ENCODE measurements around the gene CSNK1G2.

Gene CSNK1G2

DNA sequence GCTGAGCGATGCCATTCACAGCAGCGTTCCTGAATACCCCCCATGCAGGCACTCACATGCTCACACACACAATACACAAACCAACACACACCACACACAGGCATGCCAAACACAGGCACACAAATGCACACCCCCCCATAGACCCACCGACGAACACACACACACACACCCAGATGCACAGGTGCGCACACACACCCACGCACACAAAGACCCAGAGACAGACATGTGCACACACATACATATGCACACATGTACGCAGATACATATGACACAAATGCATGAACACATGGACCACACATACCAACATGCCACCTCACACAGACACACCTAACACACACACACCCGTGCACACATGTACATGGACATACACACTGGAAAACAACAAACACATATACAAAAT is 7.0 kb upstream of the CSNK1G2 start:
- Histone ChIP-seq H3K27ac (ENCODE audit: low read depth, low read length) (no peak overlapping the region), H3K4me3 (ENCODE audit: low read depth, low read length) (no peak overlapping the region), H3K4me1 (ENCODE audit: control insufficient read depth, insufficient read depth, low read length) (no peaks in the 10 kb centered on the region; the same call in 1 of the 2 replicates), H3K27me3 (ENCODE audit: control insufficient read depth, insufficient read depth, low read length) (no peaks in the 10 kb centered on the region), H3K36me3 (ENCODE audit: control insufficient read depth, insufficient read depth, low read length) (no peaks in the 10 kb centered on the region), H3K9me3 (ENCODE audit: control insufficient read depth, insufficient read depth, low read length) (0 out of 2 replicates have a peak, but pooled peaks cover 3% of the 10 kb centered on the region), H3K9ac (ENCODE audit: low read depth, low read length) (no peak overlapping the region)

DNA sequence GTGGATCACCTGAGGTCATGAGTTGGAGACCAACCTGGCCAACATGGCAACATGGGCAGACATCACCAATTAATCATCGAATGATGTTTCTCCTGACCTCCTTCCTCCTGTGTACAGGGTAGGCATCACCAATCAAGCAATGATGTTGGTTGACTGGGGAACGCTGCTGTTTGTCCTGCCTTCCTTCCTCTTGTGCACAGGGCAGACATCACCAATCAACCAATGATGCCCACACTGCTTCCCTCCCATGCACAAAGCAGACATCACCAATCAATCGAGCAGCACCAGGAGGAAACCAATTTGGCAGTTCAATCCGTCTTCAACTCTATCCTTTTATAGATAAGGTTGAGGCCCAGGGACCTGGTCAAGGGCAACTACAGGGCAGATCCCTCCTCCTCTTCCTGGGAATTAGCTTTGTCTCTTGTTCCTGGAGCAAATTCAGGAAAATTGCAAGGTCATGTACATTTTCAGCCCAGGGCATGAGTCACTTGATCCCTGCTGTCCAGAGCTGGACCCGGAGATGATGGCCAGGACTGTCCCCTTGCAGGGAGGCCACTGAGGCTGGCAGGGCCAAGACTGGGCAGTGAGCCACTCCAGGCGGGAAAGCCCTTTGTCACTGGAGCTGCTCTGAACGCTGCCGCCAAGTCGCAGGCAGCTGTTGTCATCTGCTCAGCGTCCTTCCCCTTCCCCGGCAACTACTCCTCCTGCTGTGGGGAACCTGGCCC is 5.3 kb upstream of the CSNK1G2 start:
- no peak overlapping the region for H3K27ac ChIP-seq (ENCODE audit: low read depth, low read length)
- H3K36me3 ChIP-seq (ENCODE audit: control insufficient read depth, insufficient read depth, low read length) = no peaks in the 10 kb centered on the region
- H3K27me3 ChIP-seq (ENCODE audit: control insufficient read depth, insufficient read depth, low read length) = no peaks in the 10 kb centered on the region
- no peak overlapping the region for H3K9ac ChIP-seq (ENCODE audit: low read depth, low read length)
- H3K4me3 ChIP-seq (ENCODE audit: low read depth, low read length) = no peak overlapping the region
- 0 out of 2 replicates have a peak, but pooled peaks cover 3% of the 10 kb centered on the region for H3K9me3 ChIP-seq (ENCODE audit: control insufficient read depth, insufficient read depth, low read length)
- H3K4me1 ChIP-seq (ENCODE audit: control insufficient read depth, insufficient read depth, low read length) = no peaks in the 10 kb centered on the region

DNA sequence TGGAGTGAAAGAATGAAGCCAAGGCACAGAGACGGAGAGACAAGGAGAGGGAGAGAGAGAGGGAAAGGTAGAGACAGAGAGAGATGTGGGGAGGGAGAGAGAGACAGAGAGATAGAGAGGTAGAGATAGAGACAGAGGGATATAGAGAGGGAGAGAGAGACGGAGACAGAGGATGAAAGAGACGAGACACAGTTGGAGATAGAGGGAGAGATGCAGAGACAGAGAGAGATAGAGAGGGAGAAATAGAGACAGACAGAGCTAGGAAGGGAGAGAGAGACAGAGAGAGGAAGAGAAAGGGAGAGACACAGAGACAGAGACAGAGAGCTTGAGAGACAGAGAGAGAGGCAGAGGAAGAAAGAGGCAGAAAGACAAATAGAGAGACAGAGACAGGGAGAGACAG is 4.5 kb upstream of the CSNK1G2 start:
- no peaks in the 10 kb centered on the region for H3K27me3 ChIP-seq (ENCODE audit: control insufficient read depth, insufficient read depth, low read length)
- H3K4me3 ChIP-seq (ENCODE audit: low read depth, low read length) = no peak overlapping the region
- no peaks in the 10 kb centered on the region for H3K4me1 ChIP-seq (ENCODE audit: control insufficient read depth, insufficient read depth, low read length)
- H3K9ac ChIP-seq (ENCODE audit: low read depth, low read length) = no peak overlapping the region
- no peak overlapping the region for H3K27ac ChIP-seq (ENCODE audit: low read depth, low read length)
- 0 out of 2 replicates have a peak, but pooled peaks cover 3% of the 10 kb centered on the region for H3K9me3 ChIP-seq (ENCODE audit: control insufficient read depth, insufficient read depth, low read length)
- no peaks in the 10 kb centered on the region for H3K36me3 ChIP-seq (ENCODE audit: control insufficient read depth, insufficient read depth, low read length)

DNA sequence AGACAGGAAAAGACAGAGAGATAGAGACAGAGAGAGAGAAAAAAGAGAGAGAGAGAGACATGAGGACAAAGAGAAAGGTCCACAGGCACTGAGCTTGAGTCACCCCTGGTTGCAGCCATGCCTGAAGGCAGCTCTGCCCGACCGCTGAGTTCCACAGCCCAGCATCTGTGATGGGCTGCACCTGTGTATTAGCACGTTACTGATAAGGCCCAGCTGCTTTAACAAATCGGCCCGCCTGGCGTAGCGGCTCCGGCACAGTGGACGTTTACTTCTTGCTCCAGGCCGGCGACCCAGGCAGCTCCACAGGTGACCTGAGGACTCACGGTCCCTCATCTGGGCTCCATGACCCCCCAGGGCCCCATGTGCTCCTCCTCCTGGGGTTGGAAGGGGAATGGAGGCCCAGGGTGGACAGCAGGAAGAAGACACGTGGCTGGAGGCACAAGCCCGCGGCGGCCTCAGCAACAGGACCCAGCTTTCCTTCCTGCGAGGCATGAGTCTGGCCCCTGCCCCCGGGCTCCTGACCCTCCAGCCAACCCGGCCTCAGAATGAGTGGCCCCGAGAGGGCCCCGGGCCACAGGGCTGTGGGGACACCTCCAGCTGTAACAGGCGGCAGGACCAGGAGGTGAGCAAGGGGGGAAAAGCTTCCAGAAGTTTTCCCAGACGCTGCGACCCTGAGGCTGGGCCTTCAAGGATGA is 3.9 kb upstream of the CSNK1G2 start:
- Histone ChIP-seq H3K4me3 (ENCODE audit: low read depth, low read length) (no peak overlapping the region), H3K36me3 (ENCODE audit: control insufficient read depth, insufficient read depth, low read length) (no peaks in the 10 kb centered on the region), H3K4me1 (ENCODE audit: control insufficient read depth, insufficient read depth, low read length) (no peaks in the 10 kb centered on the region), H3K27me3 (ENCODE audit: control insufficient read depth, insufficient read depth, low read length) (no peaks in the 10 kb centered on the region), H3K9ac (ENCODE audit: low read depth, low read length) (no peak overlapping the region), H3K27ac (ENCODE audit: low read depth, low read length) (no peak overlapping the region), H3K9me3 (ENCODE audit: control insufficient read depth, insufficient read depth, low read length) (no peaks in the 10 kb centered on the region)

DNA sequence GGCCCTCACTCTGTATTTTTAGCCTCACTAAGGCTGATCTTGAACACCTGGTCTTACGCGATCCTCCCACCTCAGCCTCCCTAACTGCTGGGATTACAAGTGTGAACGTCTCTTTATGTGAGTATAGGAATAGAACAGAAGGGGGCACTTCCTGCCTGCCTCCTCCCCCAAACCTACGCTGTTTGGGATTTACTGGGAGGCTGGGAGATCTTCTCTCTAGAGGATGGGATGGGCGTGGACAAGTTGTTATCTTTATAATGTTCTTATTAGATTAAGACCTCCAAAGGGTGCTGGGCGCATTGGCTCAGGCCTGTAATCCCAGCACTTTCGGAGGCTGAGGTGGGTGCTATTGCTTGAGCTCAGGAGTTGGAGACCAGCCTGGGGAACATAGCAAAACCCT is 2.9 kb upstream of the CSNK1G2 start:
- Histone ChIP-seq H3K27ac (ENCODE audit: low read depth, low read length) (no peak overlapping the region), H3K9ac (ENCODE audit: low read depth, low read length) (no peak overlapping the region), H3K9me3 (ENCODE audit: control insufficient read depth, insufficient read depth, low read length) (no peaks in the 10 kb centered on the region), H3K4me1 (ENCODE audit: control insufficient read depth, insufficient read depth, low read length) (peaks cover 5% of the 10 kb centered on the region), H3K36me3 (ENCODE audit: control insufficient read depth, insufficient read depth, low read length) (no peaks in the 10 kb centered on the region), H3K4me3 (ENCODE audit: low read depth, low read length) (no peak overlapping the region), H3K27me3 (ENCODE audit: control insufficient read depth, insufficient read depth, low read length) (no peaks in the 10 kb centered on the region)

DNA sequence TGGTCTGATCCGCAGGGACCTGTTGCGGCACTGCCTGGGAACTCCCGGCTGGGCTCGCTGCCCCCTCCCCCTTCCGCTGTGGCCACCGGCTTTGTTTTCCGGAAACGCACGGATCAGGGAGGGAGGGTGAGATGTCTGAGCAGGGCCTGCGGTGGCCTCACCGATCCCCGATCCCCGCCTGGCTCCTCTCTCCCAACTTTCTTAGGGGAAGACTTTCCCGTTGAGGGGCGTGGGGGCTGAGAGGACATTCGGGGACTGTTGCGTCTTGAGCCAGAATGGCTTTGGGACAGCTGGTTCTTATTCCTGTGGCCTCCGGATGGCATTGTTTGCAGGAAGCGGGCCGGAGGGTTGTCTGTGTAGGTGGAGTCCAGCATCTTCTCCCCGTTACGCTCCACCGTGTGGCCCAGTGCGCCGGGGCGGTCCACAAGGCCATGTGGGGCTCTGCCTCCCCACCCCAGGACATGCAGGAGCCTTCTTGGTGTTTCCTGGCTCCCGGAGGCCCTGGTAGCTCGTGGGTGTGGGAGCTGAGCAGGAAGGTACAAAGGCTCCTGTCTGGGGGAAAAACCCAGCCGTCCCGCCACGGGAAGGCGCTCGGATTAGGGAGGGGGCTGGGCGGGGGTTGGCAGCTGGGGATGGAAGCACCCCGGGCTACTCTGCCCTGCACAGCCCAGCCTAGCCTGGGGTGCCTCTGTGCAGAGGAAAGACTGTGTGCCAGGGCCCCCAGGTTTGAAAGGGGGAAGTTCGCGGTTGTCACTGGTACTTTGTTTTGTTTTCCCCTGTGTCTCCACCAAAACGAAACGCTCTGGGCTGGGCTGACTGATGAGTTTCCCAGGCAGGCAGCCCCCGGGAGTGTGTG is 1.3 kb downstream of the CSNK1G2 start:
- H3K4me1 ChIP-seq (ENCODE audit: control insufficient read depth, insufficient read depth, low read length) = peaks cover 11% of the 10 kb centered on the region
- H3K36me3 ChIP-seq (ENCODE audit: control insufficient read depth, insufficient read depth, low read length) = 0 out of 2 replicates have a peak, but pooled peaks cover 3% of the 10 kb centered on the region
- no peaks in the 10 kb centered on the region for H3K9me3 ChIP-seq (ENCODE audit: control insufficient read depth, insufficient read depth, low read length)
- peak overlapping the region; percentile 99 for H3K4me3 ChIP-seq (ENCODE audit: low read depth, low read length)
- no peaks in the 10 kb centered on the region for H3K27me3 ChIP-seq (ENCODE audit: control insufficient read depth, insufficient read depth, low read length)
- peak overlapping the region; percentile 94 for H3K27ac ChIP-seq (ENCODE audit: low read depth, low read length)
- H3K9ac ChIP-seq (ENCODE audit: low read depth, low read length) = peak overlapping the region; percentile 83

DNA sequence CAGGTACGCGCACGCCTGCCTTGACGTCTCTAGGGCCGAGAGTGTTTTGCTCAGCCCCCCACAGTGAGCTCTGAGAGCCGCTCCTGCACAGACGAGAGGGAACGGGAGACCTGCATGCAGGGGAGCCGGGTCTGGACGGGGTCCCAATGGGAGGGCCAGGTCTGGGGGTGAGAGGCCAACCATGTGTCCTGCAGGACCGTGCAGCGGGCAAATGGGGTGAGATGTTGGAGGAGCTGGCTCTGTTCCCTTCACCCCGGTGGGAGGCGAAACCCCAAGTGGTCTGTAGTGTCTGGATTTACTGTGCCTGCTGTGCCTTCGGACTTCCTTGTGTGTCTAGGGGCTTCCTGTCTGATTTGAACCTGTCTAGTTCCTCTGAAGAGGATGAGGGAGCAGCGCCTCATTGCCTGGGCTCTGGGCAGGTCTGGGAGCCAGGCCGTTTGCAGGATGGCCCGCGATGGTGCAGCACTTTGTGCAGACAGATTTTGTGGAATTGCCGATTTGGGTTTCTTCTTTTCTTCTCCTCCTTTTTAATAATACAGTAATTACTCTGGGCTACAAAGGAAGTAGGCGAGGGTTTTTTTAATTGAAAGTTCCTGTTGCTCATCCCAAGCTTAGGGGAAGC is 2.1 kb downstream of the CSNK1G2 start:
- Histone ChIP-seq H3K9me3 (ENCODE audit: control insufficient read depth, insufficient read depth, low read length) (no peaks in the 10 kb centered on the region), H3K4me3 (ENCODE audit: low read depth, low read length) (peak overlapping the region; percentile 99), H3K4me1 (ENCODE audit: control insufficient read depth, insufficient read depth, low read length) (peaks cover 11% of the 10 kb centered on the region), H3K9ac (ENCODE audit: low read depth, low read length) (no peak overlapping the region), H3K27ac (ENCODE audit: low read depth, low read length) (peak overlapping the region; percentile 94), H3K27me3 (ENCODE audit: control insufficient read depth, insufficient read depth, low read length) (no peaks in the 10 kb centered on the region), H3K36me3 (ENCODE audit: control insufficient read depth, insufficient read depth, low read length) (0 out of 2 replicates have a peak, but pooled peaks cover 3% of the 10 kb centered on the region)

DNA sequence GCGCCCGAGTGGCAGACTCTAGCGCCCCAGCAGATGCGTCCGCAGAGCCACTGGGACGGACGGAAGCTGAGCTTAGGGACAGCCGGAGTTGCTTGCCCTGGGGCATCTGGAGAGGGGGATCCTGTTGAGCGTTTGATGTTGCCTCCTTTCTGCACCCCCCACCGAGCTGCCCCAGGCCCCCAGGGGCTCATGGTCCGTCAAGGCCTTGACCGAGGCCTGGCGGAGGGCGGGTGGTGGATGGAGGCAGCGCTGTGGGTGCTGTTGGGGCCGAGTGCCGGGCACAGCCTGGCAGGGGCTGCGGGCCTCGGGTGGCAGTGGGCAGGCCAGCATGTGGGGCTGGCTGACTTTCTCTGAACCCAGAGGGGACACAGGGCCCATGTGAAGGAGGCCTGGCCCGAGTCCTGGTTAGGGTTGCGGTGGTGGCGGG is 2.7 kb downstream of the CSNK1G2 start:
- Histone ChIP-seq H3K9me3 (ENCODE audit: control insufficient read depth, insufficient read depth, low read length) (no peaks in the 10 kb centered on the region), H3K27me3 (ENCODE audit: control insufficient read depth, insufficient read depth, low read length) (no peaks in the 10 kb centered on the region), H3K27ac (ENCODE audit: low read depth, low read length) (no peak overlapping the region), H3K9ac (ENCODE audit: low read depth, low read length) (no peak overlapping the region), H3K4me3 (ENCODE audit: low read depth, low read length) (no peak overlapping the region), H3K36me3 (ENCODE audit: control insufficient read depth, insufficient read depth, low read length) (0 out of 2 replicates have a peak, but pooled peaks cover 3% of the 10 kb centered on the region), H3K4me1 (ENCODE audit: control insufficient read depth, insufficient read depth, low read length) (peaks cover 11% of the 10 kb centered on the region)

DNA sequence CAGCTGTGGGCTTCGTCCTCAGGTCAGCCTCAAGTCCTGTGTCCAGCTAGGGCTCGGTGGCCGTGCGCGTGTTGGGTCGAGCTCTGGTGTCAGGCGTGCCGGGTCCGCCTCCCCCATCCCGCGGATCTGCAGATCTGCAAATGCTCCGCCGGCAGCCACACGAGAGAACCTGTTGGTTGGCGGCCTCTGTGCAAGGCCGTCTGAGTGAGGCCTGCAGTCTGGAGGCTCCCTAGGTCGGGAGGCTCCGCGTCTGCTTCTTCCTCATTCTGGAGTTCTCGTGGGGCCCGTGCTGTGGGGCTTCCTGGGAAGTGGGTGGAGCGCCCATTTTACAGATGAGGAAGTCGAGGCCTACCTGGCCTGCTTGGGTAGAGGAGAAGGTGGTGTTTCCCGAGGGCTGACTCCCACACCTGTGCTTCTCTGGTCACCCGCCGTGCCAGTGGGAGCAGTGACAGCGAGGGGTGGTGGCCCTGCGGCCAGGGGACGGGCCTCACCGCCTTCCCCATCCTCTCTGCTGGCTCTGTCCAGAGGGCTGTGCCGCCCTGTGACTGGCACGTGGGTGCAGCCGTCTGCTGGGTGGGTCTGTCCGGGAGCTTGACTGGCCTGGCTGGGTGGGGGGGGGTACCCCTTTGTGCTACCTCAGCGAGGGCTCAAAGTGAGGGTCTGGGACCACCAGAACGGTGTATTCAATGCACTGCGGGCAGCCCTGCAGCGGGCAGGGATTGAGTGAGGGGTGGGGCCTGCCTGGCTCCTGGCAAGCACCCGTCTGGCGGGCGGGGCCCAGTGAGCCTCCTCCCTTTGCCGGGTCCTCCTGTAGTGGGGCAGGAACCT is 3.3 kb downstream of the CSNK1G2 start:
- 0 out of 2 replicates have a peak, but pooled peaks cover 3% of the 10 kb centered on the region for H3K36me3 ChIP-seq (ENCODE audit: control insufficient read depth, insufficient read depth, low read length)
- no peaks in the 10 kb centered on the region for H3K9me3 ChIP-seq (ENCODE audit: control insufficient read depth, insufficient read depth, low read length)
- H3K27me3 ChIP-seq (ENCODE audit: control insufficient read depth, insufficient read depth, low read length) = no peaks in the 10 kb centered on the region
- no peak overlapping the region for H3K9ac ChIP-seq (ENCODE audit: low read depth, low read length)
- no peak overlapping the region for H3K4me3 ChIP-seq (ENCODE audit: low read depth, low read length)
- H3K4me1 ChIP-seq (ENCODE audit: control insufficient read depth, insufficient read depth, low read length) = peaks cover 11% of the 10 kb centered on the region
- H3K27ac ChIP-seq (ENCODE audit: low read depth, low read length) = no peak overlapping the region

All from HUES48 (cell line).